H9 (cell line): ENCODE results near the gene CDC42EP3. TPM values are rescaled to one million over a fixed set of nuclear protein-coding genes. Genes with fewer than 3 reads are reported as not detected.

Experiments used
- DNase-seq: peaks from one replicate; pipeline ENCODE4 v3.0.0-alpha.2; 2017
- H2AFZ ChIP-seq: one replicate; pipeline ENCODE4 v1.6.1; 2013; ENCODE audit warnings: mild to moderate bottlenecking, low read length, control low read depth, moderate library complexity
- H2AK5ac ChIP-seq: 2 replicates; pipeline ENCODE4 v1.6.1; 2013; ENCODE audit warnings: low read length, control low read depth, mixed read lengths; ENCODE audit not compliant: insufficient read length
- H2BK120ac ChIP-seq: one replicate; pipeline ENCODE4 v1.6.1; 2013; ENCODE audit warnings: low read depth, mild to moderate bottlenecking, low read length, control low read depth, inconsistent platforms; ENCODE audit not compliant: poor library complexity, severe bottlenecking
- H2BK12ac ChIP-seq: 2 replicates; pipeline ENCODE4 v1.6.1; 2013; ENCODE audit warnings: low read length, control low read depth, mixed read lengths, low read depth; ENCODE audit not compliant: insufficient read length
- H2BK15ac ChIP-seq: 2 replicates; pipeline ENCODE4 v1.6.1; 2013; ENCODE audit warnings: low read depth, low read length, control low read depth
- H2BK20ac ChIP-seq: one replicate; pipeline ENCODE4 v1.6.1; 2013; ENCODE audit warnings: low read depth, mild to moderate bottlenecking, low read length, control low read depth, inconsistent platforms; ENCODE audit not compliant: poor library complexity, severe bottlenecking
- H2BK5ac ChIP-seq: 2 replicates; pipeline ENCODE4 v1.6.1; 2013; ENCODE audit warnings: low read length, control low read depth, mixed read lengths; ENCODE audit not compliant: insufficient read length
- H3K14ac ChIP-seq: 2 replicates; pipeline ENCODE4 v1.6.1; 2013; ENCODE audit warnings: low read length, control low read depth; ENCODE audit not compliant: insufficient read depth
- H3K18ac ChIP-seq: 2 replicates; pipeline ENCODE4 v1.6.1; 2013; ENCODE audit warnings: low read depth, mild to moderate bottlenecking, mixed read lengths, low read length, control low read depth; ENCODE audit not compliant: insufficient read length
- H3K23ac ChIP-seq: 2 replicates; pipeline ENCODE4 v1.6.1; 2013; ENCODE audit warnings: low read length, control low read depth, mixed read lengths, low read depth; ENCODE audit not compliant: insufficient read length
- H3K23me2 ChIP-seq: 2 replicates; pipeline ENCODE4 v1.6.1; 2013; ENCODE audit warnings: low read depth, mild to moderate bottlenecking, mixed read lengths, low read length, control low read depth; ENCODE audit not compliant: insufficient read length, poor library complexity, severe bottlenecking
- H3K27ac ChIP-seq: 2 replicates; pipeline ENCODE4 v1.5.1; 2013; ENCODE audit warnings: low read length, control low read depth, mixed read lengths, low read depth; ENCODE audit not compliant: insufficient read length
- H3K27me3 ChIP-seq: 2 replicates; pipeline ENCODE4 v1.6.1; 2013; ENCODE audit warnings: low read length, control low read depth, inconsistent platforms; ENCODE audit not compliant: insufficient read depth
- H3K4ac ChIP-seq: 2 replicates; pipeline ENCODE4 v1.6.1; 2013; ENCODE audit warnings: low read depth, mild to moderate bottlenecking, control low read depth, inconsistent platforms, low read length, moderate library complexity
- H3K4me1 ChIP-seq: 2 replicates; pipeline ENCODE4 v1.6.1; 2013; ENCODE audit warnings: low read length, control low read depth, inconsistent platforms; ENCODE audit not compliant: insufficient read depth
- H3K4me2 ChIP-seq: 2 replicates; pipeline ENCODE4 v1.6.1; 2013; ENCODE audit warnings: low read length, control low read depth, mixed read lengths; ENCODE audit not compliant: insufficient read length, insufficient read depth
- H3K56ac ChIP-seq: 2 replicates; pipeline ENCODE4 v1.6.1; 2013; ENCODE audit warnings: low read depth, mild to moderate bottlenecking, mixed read lengths, low read length, control low read depth; ENCODE audit not compliant: insufficient read length
- H3K79me1 ChIP-seq: 2 replicates; pipeline ENCODE4 v1.6.1; 2013; ENCODE audit warnings: low read depth, mild to moderate bottlenecking, moderate library complexity, low read length, control low read depth, inconsistent platforms; ENCODE audit not compliant: insufficient read depth, poor library complexity, severe bottlenecking
- H3K79me2 ChIP-seq: 2 replicates; pipeline ENCODE4 v1.6.1; 2013; ENCODE audit warnings: low read length, control low read depth, inconsistent platforms; ENCODE audit not compliant: insufficient read depth
- H3K9ac ChIP-seq: 2 replicates; pipeline ENCODE4 v1.6.1; 2013; ENCODE audit warnings: low read length, control low read depth, mixed read lengths; ENCODE audit not compliant: insufficient read length; ENCODE audit errors: extremely low read depth
- H3K9me3 ChIP-seq: one replicate; pipeline ENCODE4 v1.6.1; 2013; ENCODE audit warnings: low read depth, low read length, inconsistent platforms; ENCODE audit not compliant: control insufficient read depth
- H3T11ph ChIP-seq: one replicate; pipeline ENCODE4 v1.6.1; 2013; ENCODE audit warnings: mild to moderate bottlenecking, low read length, control low read depth, inconsistent platforms
- H4K20me1 ChIP-seq: one replicate; pipeline ENCODE4 v1.6.1; 2013; ENCODE audit not compliant: control insufficient read depth, insufficient read length, insufficient read depth
- H4K5ac ChIP-seq: 2 replicates; pipeline ENCODE4 v1.6.1; 2013; ENCODE audit warnings: low read depth, mild to moderate bottlenecking, mixed read lengths, low read length, control low read depth; ENCODE audit not compliant: insufficient read length
- H4K8ac ChIP-seq: replicated peaks from 2 replicates; pipeline ENCODE4 v1.6.1; 2013; ENCODE audit warnings: low read length, control low read depth, mixed read lengths, low read depth; ENCODE audit not compliant: insufficient read length
- H4K91ac ChIP-seq: 2 replicates; pipeline ENCODE4 v1.6.1; 2013; ENCODE audit warnings: low read depth, mild to moderate bottlenecking, moderate library complexity, mixed read lengths, low read length, control low read depth; ENCODE audit not compliant: insufficient read length
- H3K27ac Mint-ChIP-seq, 3 experiments: 2 replicates in 2 of 3; 3 replicates in 1 of 3; pipeline ENCODE4 v1.8.0; 2020 to 2021; ENCODE audit warnings: mixed read lengths in 3 of 3, mild to moderate bottlenecking in 1 of 3, moderate library complexity in 1 of 3
- H3K27me3 Mint-ChIP-seq: 2 replicates; pipeline ENCODE4 v1.8.0; 2021; ENCODE audit warnings: low read depth, mild to moderate bottlenecking, moderate library complexity, mixed read lengths
- H3K36me3 Mint-ChIP-seq, 3 experiments: 2 replicates in 2 of 3; 3 replicates in 1 of 3; pipeline ENCODE4 v1.8.0; 2020 to 2021; ENCODE audit warnings: low read depth in 3 of 3, mixed read lengths in 3 of 3; ENCODE audit not compliant: insufficient read depth in 1 of 3
- H3K4me1 Mint-ChIP-seq, 2 experiments: 2 replicates each; pipeline ENCODE4 v1.8.0; 2020; ENCODE audit warnings: mixed read lengths in 2 of 2
- H3K4me3 Mint-ChIP-seq, 2 experiments: 2 replicates in 1 of 2; 3 replicates in 1 of 2; pipeline ENCODE4 v1.8.0; 2020 to 2021; ENCODE audit warnings: mild to moderate bottlenecking in 2 of 2, mixed read lengths in 2 of 2, moderate library complexity in 1 of 2
- H3K9me3 Mint-ChIP-seq, 2 experiments: 2 replicates in 1 of 2; 3 replicates in 1 of 2; pipeline ENCODE4 v1.8.0; 2020; ENCODE audit warnings: mild to moderate bottlenecking in 2 of 2, mixed read lengths in 2 of 2, moderate library complexity in 1 of 2
- CTCF ChIP-seq: fragments of 200-600 bp; sonication (generic); conservative IDR thresholded peaks from 3 replicates; pipeline ENCODE4 v1.8.0; 2021; ENCODE audit warnings: antibody characterized with exemption, mild to moderate bottlenecking
- WGBS: extraction: QIAGEN DNeasy Blood & Tissue Kit; methylation state at CpG from one replicate; pipeline ENCODE4 v1.1.7; 2013; ENCODE audit warnings: missing lambda C conversion rate, low lambda C conversion rate, mixed read lengths; ENCODE audit not compliant: insufficient read length; ENCODE audit errors: extremely low coverage; 5-methylcytosine and 5-hydroxymethylcytosine counted together
- total RNA-seq: library from RNA; stranded (reverse); gene quantifications from 2 replicates; pipeline ENCODE4 v1.2.1, GENCODE V29; 2021

The CDC42EP3 gene
- total RNA-seq, 1 experiment from 2014 or later = 61.5 TPM

GRCh38 chr2:37634914-37635503 lies 36.4 kb downstream of the CDC42EP3 start:
- no peak overlapping the region for H3K4ac ChIP-seq
- H3K27me3 Mint-ChIP-seq = peaks cover 2% of the 10 kb centered on the region
- H3K4me1 Mint-ChIP-seq = peaks cover 16% of the 10 kb centered on the region in 2 experiments
- H3T11ph ChIP-seq = no peak overlapping the region
- H3K56ac ChIP-seq = no peak overlapping the region
- peaks cover 0 to 2% (median 0%) of the 10 kb centered on the region in 3 experiments; a peak in 2 of 7 replicates for H3K36me3 Mint-ChIP-seq
- DNase-seq = no peak
- no peak overlapping the region for H3K23ac ChIP-seq
- no peaks in the 10 kb centered on the region for H3K4me1 ChIP-seq
- H4K91ac ChIP-seq = no peak overlapping the region
- no peak for TF ChIP-seq CTCF
- no peak overlapping the region; a peak in 1 of 5 replicates for H3K4me3 Mint-ChIP-seq
- H3K27ac ChIP-seq = no peak overlapping the region
- no peak overlapping the region for H4K5ac ChIP-seq
- no peaks in the 10 kb centered on the region for H3K9me3 Mint-ChIP-seq
- H3K9me3 ChIP-seq = no peaks in the 10 kb centered on the region
- no peaks in the 10 kb centered on the region for H3K79me2 ChIP-seq
- no peaks in the 10 kb centered on the region for H3K27me3 ChIP-seq
- H2AFZ ChIP-seq = no peak overlapping the region
- H2BK20ac ChIP-seq = no peak overlapping the region
- H3K23me2 ChIP-seq = no peaks in the 10 kb centered on the region
- no peak overlapping the region for H4K8ac ChIP-seq
- H3K4me2 ChIP-seq = no peak overlapping the region
- H3K14ac ChIP-seq = no peak overlapping the region
- no peaks in the 10 kb centered on the region for H3K79me1 ChIP-seq
- H2AK5ac ChIP-seq = no peak overlapping the region
- no peak overlapping the region for H2BK5ac ChIP-seq
- no peak overlapping the region for H3K27ac Mint-ChIP-seq
- WGBS = no CpG with 5 or more reads among the region's 8 CpGs
- H3K9ac ChIP-seq = no peak overlapping the region
- no peak overlapping the region for H2BK15ac ChIP-seq
- H4K20me1 ChIP-seq = no peaks in the 10 kb centered on the region
- no peak overlapping the region for H3K18ac ChIP-seq
- H2BK120ac ChIP-seq = no peak overlapping the region
- H2BK12ac ChIP-seq = no peak overlapping the region
